H1 (cell line): ENCODE data around the gene LMAN2. TPM values are rescaled to one million over a fixed set of nuclear protein-coding genes. Genes with fewer than 3 reads are reported as not detected.
A peak's percentile ranks its signal among the peaks of the same experiment; 100 is the strongest.
"Not testable (repeated sequence)": the region's sequence is repeated elsewhere in the genome, so short reads cannot be mapped to it uniquely, and the experiment has no call there.

ENCODE experiments used
- CTCF ChIA-PET: fragments of 300-600 bp; sonication (Branson Sonifier 250); formaldehyde crosslinking; loops from one replicate; lab custom pipeline; 2021; ENCODE audit not compliant: partially characterized antibody; lab: Charles Lee
- POLR2A ChIA-PET: fragments of 300-600 bp; sonication (Branson Sonifier 250); formaldehyde crosslinking; loops from one replicate; lab custom pipeline; 2021; ENCODE audit warnings: inconsistent platforms; ENCODE audit not compliant: partially characterized antibody; lab: Charles Lee
- DNase-seq, 2 experiments: peaks; one replicate each; pipeline versions ENCODE4 v3.0.0 to v3.0.0-alpha.2; 2010 to 2022; ENCODE audit warnings: low spot score in 2 of 2, low read depth in 1 of 2, mixed read lengths in 1 of 2
- FAIRE-seq: peaks from 2 replicates; lab custom pipeline; 2011; peaks lifted over from hg19 to GRCh38; lab: Jason Lieb, UNC
- H2AFZ ChIP-seq: 2 replicates; pipeline ENCODE4 v1.8.1; 2012; ENCODE audit warnings: low read length, inconsistent platforms
- H2AK5ac ChIP-seq: 2 replicates; pipeline ENCODE4 v1.6.1; 2013; ENCODE audit warnings: low read depth, low read length
- H2BK120ac ChIP-seq: replicated peaks from 2 replicates; pipeline ENCODE3; 2013; ENCODE audit warnings: low read depth, low read length, inconsistent platforms
- H2BK12ac ChIP-seq: 2 replicates; pipeline ENCODE4 v1.6.1; 2013; ENCODE audit warnings: low read depth, low read length
- H2BK15ac ChIP-seq: 2 replicates; pipeline ENCODE4 v1.6.1; 2013; ENCODE audit warnings: low read length
- H2BK20ac ChIP-seq: 2 replicates; pipeline ENCODE4 v1.6.1; 2013; ENCODE audit warnings: low read length
- H2BK5ac ChIP-seq: 2 replicates; pipeline ENCODE4 v1.6.1; 2013; ENCODE audit warnings: low read depth, low read length
- H3K14ac ChIP-seq: 2 replicates; pipeline ENCODE4 v1.6.1; 2013; ENCODE audit warnings: inconsistent platforms; ENCODE audit not compliant: insufficient read length
- H3K18ac ChIP-seq: 2 replicates; pipeline ENCODE4 v1.6.1; 2013; ENCODE audit warnings: low read length; ENCODE audit errors: extremely low read depth
- H3K23ac ChIP-seq: 2 replicates; pipeline ENCODE4 v1.6.1; 2013; ENCODE audit warnings: inconsistent platforms; ENCODE audit not compliant: insufficient read length
- H3K23me2 ChIP-seq: 2 replicates; pipeline ENCODE4 v1.6.1; 2013; ENCODE audit warnings: low read depth, low read length
- H3K27ac ChIP-seq: 2 replicates; pipeline ENCODE4 v1.6.1; 2011; ENCODE audit warnings: low read depth, low read length, inconsistent platforms
- H3K27me3 ChIP-seq, 4 experiments: replicated peaks in 1 of 4; 1 replicate in 1 of 4; 2 replicates in 3 of 4; pipeline versions ENCODE4 v1.6.1 to v1.8.1; 2011 to 2013; ENCODE audit warnings: low read length in 3 of 4, mild to moderate bottlenecking in 3 of 4, inconsistent platforms in 2 of 4, mixed read lengths in 2 of 4, moderate library complexity in 1 of 4; ENCODE audit not compliant: control insufficient read depth in 3 of 4, insufficient read depth in 3 of 4; ENCODE audit errors: extremely low read depth in 1 of 4
- H3K36me3 ChIP-seq, 4 experiments: 2 replicates each; pipeline versions ENCODE4 v1.6.1 to v1.8.1; 2011 to 2013; ENCODE audit warnings: mild to moderate bottlenecking in 4 of 4, low read length in 3 of 4, moderate library complexity in 2 of 4, control low read depth in 1 of 4, inconsistent platforms in 1 of 4; ENCODE audit not compliant: insufficient read depth in 4 of 4, control insufficient read depth in 2 of 4
- H3K4ac ChIP-seq: replicated peaks from 2 replicates; pipeline ENCODE3; 2013; ENCODE audit warnings: low read length, low read depth, mixed read lengths, inconsistent platforms; ENCODE audit not compliant: insufficient read length
- H3K4me1 ChIP-seq, 4 experiments: replicated peaks in 1 of 4; 1 replicate in 1 of 4; 2 replicates in 3 of 4; pipeline versions ENCODE4 v1.6.1 to v1.8.1; 2011 to 2013; ENCODE audit warnings: low read length in 3 of 4, inconsistent platforms in 2 of 4, mixed read lengths in 1 of 4; ENCODE audit not compliant: insufficient read depth in 4 of 4, control insufficient read depth in 3 of 4
- H3K4me2 ChIP-seq, 2 experiments: 2 replicates each; pipeline versions ENCODE4 v1.6.1 to v1.8.1; 2011 to 2013; ENCODE audit warnings: low read depth in 2 of 2, low read length in 2 of 2, control low read depth in 1 of 2, inconsistent platforms in 1 of 2, mild to moderate bottlenecking in 1 of 2; ENCODE audit not compliant: insufficient read depth in 1 of 2
- H3K4me3 ChIP-seq, 4 experiments: fragments of 200-600, 300-600 bp in 1 of 4; sonication (generic), shearing (Covaris generic), sonication (Bioruptor Twin) in 1 of 4; 2 replicates each; pipeline versions ENCODE4 v1.5.1 to v1.8.1; 2011 to 2016; ENCODE audit warnings: low read length in 4 of 4, low read depth in 3 of 4, control low read depth in 2 of 4, inconsistent platforms in 2 of 4, mild to moderate bottlenecking in 2 of 4, mixed read lengths in 1 of 4, moderate library complexity in 1 of 4; ENCODE audit not compliant: insufficient read depth in 2 of 4; ENCODE audit errors: extremely low read depth in 1 of 4
- H3K56ac ChIP-seq: replicated peaks from 2 replicates; pipeline ENCODE3; 2013; ENCODE audit warnings: low read depth, mild to moderate bottlenecking, mixed read lengths, low read length, inconsistent platforms; ENCODE audit not compliant: insufficient read length
- H3K79me1 ChIP-seq: 2 replicates; pipeline ENCODE4 v1.6.1; 2013; ENCODE audit warnings: low read depth, low read length, control low read depth
- H3K79me2 ChIP-seq, 2 experiments: 2 replicates each; pipeline versions ENCODE4 v1.6.1 to v1.8.1; 2012 to 2013; ENCODE audit warnings: low read length in 2 of 2, mild to moderate bottlenecking in 2 of 2, inconsistent platforms in 1 of 2; ENCODE audit not compliant: insufficient read depth in 2 of 2, control insufficient read depth in 1 of 2
- H3K9ac ChIP-seq, 4 experiments: replicated peaks in 1 of 4; 1 replicate in 1 of 4; 2 replicates in 3 of 4; pipeline versions ENCODE4 v1.6.1 to v1.8.1; 2011 to 2013; ENCODE audit warnings: low read depth in 3 of 4, low read length in 3 of 4, control low read depth in 2 of 4, mild to moderate bottlenecking in 2 of 4, moderate library complexity in 2 of 4, inconsistent platforms in 1 of 4; ENCODE audit errors: extremely low read depth in 1 of 4
- H3K9me3 ChIP-seq, 2 experiments: 2 replicates each; pipeline versions ENCODE4 v1.6.1 to v1.8.1; 2012 to 2013; ENCODE audit warnings: mild to moderate bottlenecking in 2 of 2, moderate library complexity in 2 of 2, control low read depth in 1 of 2, inconsistent platforms in 1 of 2, low read depth in 1 of 2, low read length in 1 of 2, mixed read lengths in 1 of 2; ENCODE audit not compliant: insufficient read depth in 2 of 2
- H4K20me1 ChIP-seq, 2 experiments: replicated peaks in 1 of 2; 2 replicates each; pipeline versions ENCODE3 to v1.8.1; 2011 to 2013; ENCODE audit warnings: inconsistent platforms in 2 of 2, low read length in 2 of 2, mild to moderate bottlenecking in 1 of 2; ENCODE audit not compliant: insufficient read depth in 2 of 2, control insufficient read depth in 1 of 2
- H4K5ac ChIP-seq: 2 replicates; pipeline ENCODE4 v1.6.1; 2013; ENCODE audit warnings: low read length, low read depth, mixed read lengths, inconsistent platforms; ENCODE audit not compliant: insufficient read length
- H4K8ac ChIP-seq: 2 replicates; pipeline ENCODE4 v1.8.0; 2013; ENCODE audit warnings: mild to moderate bottlenecking, moderate library complexity, low read length, inconsistent platforms; ENCODE audit not compliant: insufficient read depth; ENCODE audit errors: extremely low read depth
- H4K91ac ChIP-seq: replicated peaks from 2 replicates; pipeline ENCODE3; 2013; ENCODE audit warnings: low read length, mixed read lengths, inconsistent platforms; ENCODE audit not compliant: insufficient read length
- WGBS, 2 experiments: shearing (Covaris generic) in 1 of 2; methylation state at CpG; one replicate each; pipeline versions ENCODE4 v1.1.6 to v1.1.7; 2013 to 2015; ENCODE audit warnings: low lambda C conversion rate in 2 of 2, mixed read lengths in 2 of 2, inconsistent platforms in 1 of 2, low coverage in 1 of 2, missing lambda C conversion rate in 1 of 2; ENCODE audit not compliant: insufficient replicate concordance in 2 of 2, insufficient coverage in 1 of 2, insufficient read length in 1 of 2; ENCODE audit errors: extremely low coverage in 1 of 2, missing lambda C conversion rate in 1 of 2; 5-methylcytosine and 5-hydroxymethylcytosine counted together
- polyA plus RNA-seq, 7 experiments: library from polyadenylated mRNA; depleted of rRNA in 3 of 7; stranded (reverse) in 5 of 7; unstranded in 2 of 7; fragments of >200 nt in 5 of 7; fragments of 200-250 nt in 2 of 7; gene quantifications; 1 replicate in 5 of 7; 2 replicates in 1 of 7; 4 replicates in 1 of 7; pipeline versions ENCODE4 v1.2.1 to v1.2.3, GENCODE V29; 2011 to 2013; ENCODE audit warnings: missing spikeins in 2 of 7, mixed read lengths in 2 of 7
- total RNA-seq: library from RNA; stranded (reverse); fragmentation: NEBNext Ultra II Directional; extraction: Animal tissue kit (Norgen Biotek cat#: 25700); gene quantifications from 2 replicates; pipeline ENCODE4 v1.2.1, GENCODE V29; 2021

The LMAN2 gene
- total and polyA plus RNA-seq, 2 of the 8 experiments (the other 6 are each of a cell fraction or from before 2014, with no cell fraction given), result 116 to 225 TPM

GRCh38 chr5:177375516-177375915 lies 24.0 kb upstream of the LMAN2 start:
- not testable (repeated sequence) for H3K23me2 ChIP-seq, H3K9ac ChIP-seq, H2BK5ac ChIP-seq, H3K4me2 ChIP-seq, H3K14ac ChIP-seq, H2BK120ac ChIP-seq, H3K79me1 ChIP-seq, H3K23ac ChIP-seq, H3K27ac ChIP-seq, H2BK20ac ChIP-seq, H3K56ac ChIP-seq, H3K18ac ChIP-seq, H3K4ac ChIP-seq, H2BK12ac ChIP-seq, H2AFZ ChIP-seq, H3K4me3 ChIP-seq, H3K27me3 ChIP-seq, H3K79me2 ChIP-seq, FAIRE-seq, H4K20me1 ChIP-seq, H4K5ac ChIP-seq, H2AK5ac ChIP-seq, H4K91ac ChIP-seq, H3K36me3 ChIP-seq, H4K8ac ChIP-seq, H3K9me3 ChIP-seq, DNase-seq
- Histone ChIP-seq H2BK15ac (0 out of 2 replicates have a peak overlapping the region, but pooled peaks have one; percentile 72), H3K4me1 (peaks cover 0 to 20% (median 11%) of the 10 kb centered on the region in 4 experiments; a peak in 6 of 7 replicates)
- 94% methylated on average over 5 of the region's 5 CpGs; no CpG with 5 or more reads in 1 of the 2 experiments for WGBS, 2 experiments
- ChIA-PET POLR2A (interaction anchor here (0.9 to 3.1 kb wide), 5 partner anchors 10 to 80 kb away, joined by 3 to 9 read pairs (median 3); no protein-coding TSS in a partner anchor), CTCF (interaction anchor here (0.6 to 16.9 kb wide), 5 partner anchors 14 to 296 kb away, joined by 3 to 363 read pairs (median 72); partner anchors contain the start of genes PFN3, PRR7 and SLC34A1)
